Naive thymus-derived CD4-positive, alpha-beta T cell (primary cell): ENCODE data around the gene CXCL5. TPM values are rescaled to one million over a fixed set of nuclear protein-coding genes. Genes with fewer than 3 reads are reported as not detected.
A peak's percentile ranks its signal among the peaks of the same experiment; 100 is the strongest.

Source experiments
- ATAC-seq: fragments of 150-1000 bp; cut with Tn5 transposase; 2 replicates; pipeline ENCODE4 v1.10.0; 2021; ENCODE audit warnings: mild to moderate bottlenecking, moderate library complexity
- CTCF ChIA-PET: fragments of 350-600 bp; sonication (Branson Sonifier 250); formaldehyde crosslinking; loops from one replicate; lab custom pipeline; 2021; ENCODE audit warnings: antibody characterized with exemption; lab: Charles Lee
- POLR2A ChIA-PET: fragments of 350-600 bp; sonication (Branson Sonifier 250); formaldehyde crosslinking; loops from one replicate; lab custom pipeline; 2021; ENCODE audit warnings: antibody characterized with exemption, inconsistent platforms; lab: Charles Lee
- DNase-seq, 9 donors: peaks; one replicate each; pipeline versions ENCODE4 v3.0.0 to v3.0.0-alpha.2; 2020 to 2022; ENCODE audit warnings: mixed read lengths in 1 of 9
- H3K27ac ChIP-seq: one replicate; pipeline ENCODE4 v1.7.0; 2013; ENCODE audit warnings: mild to moderate bottlenecking, low read depth, low read length, moderate library complexity
- H3K27me3 ChIP-seq, 2 donors: one replicate each; pipeline ENCODE4 v1.7.0; 2013; ENCODE audit warnings: low read length in 2 of 2, mild to moderate bottlenecking in 2 of 2, moderate library complexity in 2 of 2; ENCODE audit not compliant: control insufficient read depth in 2 of 2, insufficient read depth in 2 of 2
- H3K36me3 ChIP-seq, 3 experiments: 1 replicate in 2 of 3; 2 replicates in 1 of 3; pipeline ENCODE4 v1.7.0; 2013; ENCODE audit warnings: low read length in 3 of 3, mild to moderate bottlenecking in 3 of 3, moderate library complexity in 1 of 3; ENCODE audit not compliant: insufficient read depth in 3 of 3, control insufficient read depth in 2 of 3
- H3K4me1 ChIP-seq, 2 donors: one replicate each; pipeline ENCODE4 v1.7.0; 2013; ENCODE audit warnings: low read length in 2 of 2, mild to moderate bottlenecking in 2 of 2, moderate library complexity in 1 of 2; ENCODE audit not compliant: control insufficient read depth in 2 of 2, insufficient read depth in 2 of 2
- H3K4me3 ChIP-seq: 2 replicates; pipeline ENCODE4 v1.7.0; 2013; ENCODE audit warnings: mild to moderate bottlenecking, low read length
- H3K9me3 ChIP-seq, 3 experiments: 1 replicate in 2 of 3; 2 replicates in 1 of 3; pipeline ENCODE4 v1.7.0; 2013; ENCODE audit warnings: low read length in 3 of 3; ENCODE audit not compliant: control insufficient read depth in 2 of 3
- H3K27ac Mint-ChIP-seq, 9 donors: one replicate each; pipeline ENCODE4 v1.8.0; 2020 to 2022; ENCODE audit warnings: mixed read lengths in 9 of 9, mild to moderate bottlenecking in 8 of 9, moderate library complexity in 5 of 9, inconsistent platforms in 2 of 9
- H3K27me3 Mint-ChIP-seq, 5 donors: one replicate each; pipeline ENCODE4 v1.8.0; 2021 to 2022; ENCODE audit warnings: mixed read lengths in 5 of 5, mild to moderate bottlenecking in 1 of 5
- H3K36me3 Mint-ChIP-seq, 5 donors: one replicate each; pipeline ENCODE4 v1.8.0; 2020 to 2022; ENCODE audit warnings: mixed read lengths in 5 of 5, mild to moderate bottlenecking in 3 of 5, inconsistent platforms in 1 of 5
- H3K4me1 Mint-ChIP-seq, 7 donors: one replicate each; pipeline ENCODE4 v1.8.0; 2020 to 2022; ENCODE audit warnings: mixed read lengths in 7 of 7, mild to moderate bottlenecking in 3 of 7, inconsistent platforms in 1 of 7
- H3K4me3 Mint-ChIP-seq, 10 donors: one replicate each; pipeline ENCODE4 v1.8.0; 2020 to 2022; ENCODE audit warnings: mild to moderate bottlenecking in 10 of 10, mixed read lengths in 10 of 10, moderate library complexity in 6 of 10, inconsistent platforms in 2 of 10
- H3K9me3 Mint-ChIP-seq, 11 donors: one replicate each; pipeline ENCODE4 v1.8.0; 2020 to 2022; ENCODE audit warnings: mixed read lengths in 11 of 11, mild to moderate bottlenecking in 4 of 11, inconsistent platforms in 1 of 11, moderate library complexity in 1 of 11
- intact Hi-C, 2 donors: fragments of 100-400 bp; cut with micrococcal nuclease; formaldehyde crosslinking; loops; one replicate each; pipeline ENCODE4 v1.15.1; 2023
- polyA plus RNA-seq, 2 donors: library from polyadenylated mRNA; unstranded; fragments of 300-500 nt; fragmentation: Illumina TruSeq; gene quantifications; one replicate each; pipeline ENCODE4 v1.2.3, GENCODE V29; 2021
- total RNA-seq, 6 experiments: library from RNA in 5 of 6; stranded (reverse) in 5 of 6; gene quantifications; 1 replicate in 5 of 6; 2 replicates in 1 of 6; pipeline ENCODE4 v1.2.3 and lab custom pipeline; 2021 to 2026

CXCL5 gene
- total RNA-seq (under 1 TPM in 1 of 5 experiments, not detected in 4; 0.29 TPM), polyA plus RNA-seq (not detected), total RNA-seq (lab: John Stamatoyannopoulos, UW) (1.3 reads per million, percentile 2 among the genes with 10 or more reads in this experiment)

GRCh38 chr4:73998040-73999011, at the start of gene CXCL5:
CXCL5 (minus strand) TSS chr4:73998677; CDS start chr4:73998581, 96 bp downstream.
- H3K4me3 Mint-ChIP-seq, result no peak within 1 kb of the TSS
- intact Hi-C loops, result no loop called here
- no peak for DNase-seq
- POLR2A ChIA-PET, result no interaction called here
- no peaks in the 10 kb centered on the region for H3K4me1 Mint-ChIP-seq
- H3K9me3 Mint-ChIP-seq, result peaks cover 0 to 7% (median 0%) of the 10 kb centered on the region in 11 donors
- no peak within 1 kb of the TSS for H3K27ac Mint-ChIP-seq
- no peaks in the 10 kb centered on the region for H3K4me1 ChIP-seq
- peaks cover 12 to 22% (median 17%) of the 10 kb centered on the region in 5 donors for H3K27me3 Mint-ChIP-seq
- H3K27ac ChIP-seq, result no peak within 1 kb of the TSS
- H3K36me3 ChIP-seq, result no peaks in the 10 kb centered on the region
- no peaks in the 10 kb centered on the region for H3K36me3 Mint-ChIP-seq
- CTCF ChIA-PET, result no interaction called here
- no peaks in the 10 kb centered on the region for H3K27me3 ChIP-seq
- no peaks in the 10 kb centered on the region for H3K9me3 ChIP-seq
- no peak within 1 kb of the TSS for H3K4me3 ChIP-seq
- ATAC-seq, result peak; percentile 57

DNA sequence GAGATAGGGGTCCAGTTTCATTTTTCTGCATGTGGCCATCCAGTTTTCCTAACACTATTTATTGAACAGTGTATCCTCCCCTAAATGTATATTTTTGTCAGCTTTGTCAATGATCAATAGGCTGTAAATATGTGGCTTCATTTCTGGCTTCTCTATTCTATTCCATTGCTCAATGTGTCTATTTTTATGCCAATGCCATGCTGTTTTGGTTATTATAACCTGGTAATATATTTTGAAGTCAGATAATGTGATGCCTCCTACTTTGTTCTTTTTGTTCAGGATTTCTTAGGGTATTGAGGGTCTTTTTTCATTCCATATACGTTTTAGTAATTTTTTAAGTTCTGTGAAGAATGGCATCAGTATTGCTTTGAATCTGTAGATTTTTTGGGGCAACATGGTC, 48.7 kb upstream of the CXCL5 start:
- H3K9me3 Mint-ChIP-seq, result peaks cover 0 to 34% (median 12%) of the 10 kb centered on the region in 11 donors
- ChIA-PET CTCF (no interaction called here), POLR2A (no interaction called here)
- no peaks in the 10 kb centered on the region for H3K36me3 ChIP-seq
- H3K27ac Mint-ChIP-seq, result no peak overlapping the region
- intact Hi-C loops, result no loop called here
- H3K27me3 ChIP-seq, result no peaks in the 10 kb centered on the region
- H3K27ac ChIP-seq, result no peak overlapping the region
- H3K4me3 ChIP-seq, result no peak overlapping the region
- DNase-seq (no peak), ATAC-seq (no peak)
- no peaks in the 10 kb centered on the region for H3K36me3 Mint-ChIP-seq
- no peaks in the 10 kb centered on the region for H3K4me1 Mint-ChIP-seq
- no peaks in the 10 kb centered on the region for H3K9me3 ChIP-seq
- H3K27me3 Mint-ChIP-seq, result peaks cover 5 to 29% (median 26%) of the 10 kb centered on the region in 5 donors
- H3K4me1 ChIP-seq, result no peaks in the 10 kb centered on the region
- no peak overlapping the region for H3K4me3 Mint-ChIP-seq

DNA sequence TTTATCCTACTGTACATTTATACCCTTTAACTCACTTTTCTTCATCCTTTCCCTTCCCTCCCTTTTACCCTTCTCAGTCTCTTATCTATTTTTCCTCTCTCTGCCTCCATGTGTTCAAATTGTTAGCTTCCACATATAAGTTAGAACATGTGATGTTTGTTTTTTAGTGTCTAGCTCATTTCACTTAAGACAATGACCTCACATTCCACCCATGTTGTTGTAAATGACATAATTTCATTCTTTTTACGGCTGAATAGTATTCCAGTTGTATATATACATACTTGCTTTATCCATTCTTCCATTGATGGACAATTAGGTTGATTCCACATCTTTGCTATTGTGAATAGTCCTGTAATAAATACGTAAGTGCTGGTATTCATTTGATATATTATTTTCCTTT, 47.3 kb upstream of the CXCL5 start:
- intact Hi-C loops, result no loop called here
- H3K4me1 Mint-ChIP-seq, result no peaks in the 10 kb centered on the region
- H3K4me1 ChIP-seq, result no peaks in the 10 kb centered on the region
- ATAC-seq, result no peak
- no peaks in the 10 kb centered on the region for H3K9me3 ChIP-seq
- DNase-seq, result no peak
- H3K27ac Mint-ChIP-seq, result no peak overlapping the region
- H3K36me3 Mint-ChIP-seq, result no peaks in the 10 kb centered on the region
- H3K9me3 Mint-ChIP-seq, result peaks cover 0 to 25% (median 12%) of the 10 kb centered on the region in 11 donors
- no peak overlapping the region for H3K4me3 Mint-ChIP-seq
- CTCF ChIA-PET, result no interaction called here
- H3K27me3 ChIP-seq, result no peaks in the 10 kb centered on the region
- no peak overlapping the region for H3K27ac ChIP-seq
- POLR2A ChIA-PET, result no interaction called here
- no peak overlapping the region for H3K4me3 ChIP-seq
- no peaks in the 10 kb centered on the region for H3K36me3 ChIP-seq
- peaks cover 12 to 40% (median 34%) of the 10 kb centered on the region in 5 donors for H3K27me3 Mint-ChIP-seq

GRCh38 chr4:74045247-74045646, 46.8 kb upstream of the CXCL5 start:
- intact Hi-C loops, result no loop called here
- Mint-ChIP-seq H3K27ac (no peak overlapping the region), H3K4me3 (no peak overlapping the region), H3K4me1 (peaks cover 0 to 1% (median 0%) of the 10 kb centered on the region in 7 donors), H3K36me3 (no peaks in the 10 kb centered on the region), H3K27me3 (peaks cover 13 to 46% (median 38%) of the 10 kb centered on the region in 5 donors), H3K9me3 (peaks cover 0 to 25% (median 11%) of the 10 kb centered on the region in 11 donors)
- Histone ChIP-seq H3K27ac (no peak overlapping the region), H3K27me3 (no peaks in the 10 kb centered on the region), H3K36me3 (no peaks in the 10 kb centered on the region), H3K4me3 (no peak overlapping the region), H3K9me3 (no peaks in the 10 kb centered on the region), H3K4me1 (no peaks in the 10 kb centered on the region)
- DNase-seq (no peak), ATAC-seq (no peak)
- CTCF ChIA-PET, result no interaction called here
- POLR2A ChIA-PET, result no interaction called here

- Histone ChIP-seq H3K4me1 (no peaks in the 10 kb centered on the region), H3K36me3 (no peaks in the 10 kb centered on the region), H3K4me3 (no peak overlapping the region), H3K27me3 (no peaks in the 10 kb centered on the region), H3K9me3 (no peaks in the 10 kb centered on the region), H3K27ac (no peak overlapping the region)
- Mint-ChIP-seq H3K4me3 (no peak overlapping the region), H3K27me3 (peaks cover 19 to 51% (median 44%) of the 10 kb centered on the region in 5 donors), H3K36me3 (no peaks in the 10 kb centered on the region), H3K27ac (no peak overlapping the region), H3K9me3 (peaks cover 0 to 25% (median 11%) of the 10 kb centered on the region in 11 donors), H3K4me1 (peaks cover 0 to 5% (median under 1%) of the 10 kb centered on the region in 7 donors)
- ChIA-PET POLR2A (no interaction called here), CTCF (no interaction called here)
- DNase-seq (no peak), ATAC-seq (no peak)
- intact Hi-C loops, result no loop called here
Measured at GRCh38 chr4:74044677-74045076, 46.2 kb upstream of the CXCL5 start.

- Histone ChIP-seq H3K27ac (no peak overlapping the region), H3K4me1 (no peaks in the 10 kb centered on the region), H3K27me3 (peaks cover 0 to 7% of the 10 kb centered on the region in 2 donors), H3K9me3 (no peaks in the 10 kb centered on the region), H3K36me3 (no peaks in the 10 kb centered on the region), H3K4me3 (no peak overlapping the region)
- H3K9me3 Mint-ChIP-seq, result peaks cover 0 to 11% (median 6%) of the 10 kb centered on the region in 11 donors
- no peak overlapping the region for H3K27ac Mint-ChIP-seq
- DNase-seq, result no peak
- ATAC-seq, result no peak
- intact Hi-C loops, result no loop called here
- H3K4me1 Mint-ChIP-seq, result peaks cover 8 to 18% (median 14%) of the 10 kb centered on the region in 7 donors
- no peaks in the 10 kb centered on the region for H3K36me3 Mint-ChIP-seq
- ChIA-PET POLR2A (no interaction called here), CTCF (no interaction called here)
- no peak overlapping the region for H3K4me3 Mint-ChIP-seq
- peaks cover 33 to 61% (median 53%) of the 10 kb centered on the region in 5 donors for H3K27me3 Mint-ChIP-seq
Measured at GRCh38 chr4:74042681-74043080, 44.2 kb upstream of the CXCL5 start.
